Measurements from ENCODE around the gene PIK3CB.

- TF ChIP-seq CTCF (IDR thresholded peaks at IDR 0.05) (no peak), EP300 (IDR thresholded peaks at IDR 0.05; ENCODE audit: borderline replicate concordance in 1 of 2, low read depth in 1 of 2, low read length in 1 of 2) (no peak), USF2 (IDR thresholded peaks at IDR 0.05; ENCODE audit: borderline replicate concordance, low read depth, low read length) (no peak), GATA2 (CRISPR knock-in tag; IDR thresholded peaks at IDR 0.05) (no peak), POLR2AphosphoS5 (IDR thresholded peaks at IDR 0.05; ENCODE audit: low read depth, low read length) (no peak), RXRA (IDR thresholded peaks at IDR 0.05; ENCODE audit: borderline replicate concordance, low read depth) (no peak), SIN3A (IDR thresholded peaks at IDR 0.05; ENCODE audit: borderline replicate concordance, low read depth, low read length) (no peak), EZH2phosphoT487 (IDR thresholded peaks at IDR 0.05; ENCODE audit: borderline replicate concordance, low read depth) (no peak), TEAD4 (IDR thresholded peaks at IDR 0.05; ENCODE audit: borderline replicate concordance, insufficient read depth) (no peak), MAX (IDR thresholded peaks at IDR 0.05; ENCODE audit: low read depth) (no peak), RAD21 (IDR thresholded peaks at IDR 0.05; ENCODE audit: low read length) (no peak), REST (IDR thresholded peaks at IDR 0.05; ENCODE audit: low read depth, low read length) (no peak), USF1 (IDR thresholded peaks at IDR 0.05; ENCODE audit: borderline replicate concordance, low read depth) (no peak), RFX5 (IDR thresholded peaks at IDR 0.05; ENCODE audit: low read length) (no peak)
Measured at GRCh38 chr3:138824114-138824506, 10.6 kb downstream of the PIK3CB start.
